ENCODE results near the gene FGF4. TPM values are rescaled to one million over a fixed set of nuclear protein-coding genes. Genes with fewer than 3 reads are reported as not detected.

The FGF4 gene
- not detected for total RNA-seq
- 0 reads per million in 2 donors for total RNA-seq

- no peak within 1 kb of the TSS for H3K4me3 Mint-ChIP-seq
- H3K27ac Mint-ChIP-seq, result no peak within 1 kb of the TSS
- peaks cover 37% of the 10 kb centered on the region for H3K27me3 Mint-ChIP-seq
- no peak for ATAC-seq
- H3K9me3 ChIP-seq (ENCODE audit: control insufficient read depth, low read length, poor library complexity, severe bottlenecking), result no peaks in the 10 kb centered on the region
- DNase-seq, result no peak
- peaks cover 3% of the 10 kb centered on the region for H3K36me3 Mint-ChIP-seq (ENCODE audit: low read depth)
- H3K4me1 Mint-ChIP-seq, result peaks cover 2% of the 10 kb centered on the region
Measured at GRCh38 chr11:69775163-69775755, at the start of gene FGF4. Gene FGF4, minus strand, starts transcription at chr11:69775341. Its CDS starts 257 bp downstream, at chr11:69775084.

- Mint-ChIP-seq H3K4me3 (no peak overlapping the region), H3K27ac (no peak overlapping the region), H3K4me1 (peaks cover 7% of the 10 kb centered on the region), H3K27me3 (peaks cover 45% of the 10 kb centered on the region), H3K36me3 (ENCODE audit: low read depth) (peaks cover 3% of the 10 kb centered on the region)
- no peak for ATAC-seq
- DNase-seq, result no peak
- H3K9me3 ChIP-seq (ENCODE audit: control insufficient read depth, low read length, poor library complexity, severe bottlenecking), result no peaks in the 10 kb centered on the region
Measured at GRCh38 chr11:69823641-69824265, 48.6 kb upstream of the FGF4 start.

GRCh38 chr11:69822676-69823494 lies 47.7 kb upstream of the FGF4 start:
- Mint-ChIP-seq H3K27ac (no peak overlapping the region), H3K4me1 (peaks cover 7% of the 10 kb centered on the region), H3K36me3 (ENCODE audit: low read depth) (peaks cover 3% of the 10 kb centered on the region), H3K27me3 (peaks cover 45% of the 10 kb centered on the region), H3K4me3 (no peak overlapping the region)
- ATAC-seq (no peak), DNase-seq (no peak)
- no peaks in the 10 kb centered on the region for H3K9me3 ChIP-seq (ENCODE audit: control insufficient read depth, low read length, poor library complexity, severe bottlenecking)

GRCh38 chr11:69821511-69822040 lies 46.4 kb upstream of the FGF4 start:
- peaks cover 48% of the 10 kb centered on the region for H3K27me3 Mint-ChIP-seq
- ATAC-seq (no peak), DNase-seq (no peak)
- H3K4me1 Mint-ChIP-seq, result peaks cover 7% of the 10 kb centered on the region
- H3K27ac Mint-ChIP-seq, result no peak overlapping the region
- H3K9me3 ChIP-seq (ENCODE audit: control insufficient read depth, low read length, poor library complexity, severe bottlenecking), result no peaks in the 10 kb centered on the region
- no peak overlapping the region for H3K4me3 Mint-ChIP-seq
- H3K36me3 Mint-ChIP-seq (ENCODE audit: low read depth), result peaks cover 3% of the 10 kb centered on the region

GRCh38 chr11:69820441-69820840 lies 45.3 kb upstream of the FGF4 start:
- H3K9me3 ChIP-seq (ENCODE audit: control insufficient read depth, low read length, poor library complexity, severe bottlenecking), result no peaks in the 10 kb centered on the region
- ATAC-seq (no peak), DNase-seq (no peak)
- H3K36me3 Mint-ChIP-seq (ENCODE audit: low read depth), result peaks cover 3% of the 10 kb centered on the region
- no peak overlapping the region for H3K27ac Mint-ChIP-seq
- peaks cover 7% of the 10 kb centered on the region for H3K4me1 Mint-ChIP-seq
- H3K4me3 Mint-ChIP-seq, result no peak overlapping the region
- H3K27me3 Mint-ChIP-seq, result peaks cover 48% of the 10 kb centered on the region

GRCh38 chr11:69819541-69820070 lies 44.5 kb upstream of the FGF4 start:
- DNase-seq (no peak), ATAC-seq (no peak)
- H3K9me3 ChIP-seq (ENCODE audit: control insufficient read depth, low read length, poor library complexity, severe bottlenecking), result no peaks in the 10 kb centered on the region
- no peak overlapping the region for H3K27ac Mint-ChIP-seq
- H3K36me3 Mint-ChIP-seq (ENCODE audit: low read depth), result peaks cover 3% of the 10 kb centered on the region
- peaks cover 48% of the 10 kb centered on the region for H3K27me3 Mint-ChIP-seq
- H3K4me1 Mint-ChIP-seq, result peaks cover 7% of the 10 kb centered on the region
- no peak overlapping the region for H3K4me3 Mint-ChIP-seq

- Mint-ChIP-seq H3K4me3 (no peak within 1 kb of the TSS), H3K27me3 (peaks cover 56% of the 10 kb centered on the region), H3K27ac (no peak within 1 kb of the TSS), H3K36me3 (ENCODE audit: low read depth) (peaks cover 8% of the 10 kb centered on the region), H3K4me1 (peaks cover 7% of the 10 kb centered on the region)
- no peak for ATAC-seq
- no peak for DNase-seq
- no peaks in the 10 kb centered on the region for H3K9me3 ChIP-seq (ENCODE audit: control insufficient read depth, low read length, poor library complexity, severe bottlenecking)
Measured at GRCh38 chr11:69818603-69819441, 43.7 kb upstream of the FGF4 start, which contains the start of gene FGF3. Gene FGF3, minus strand, starts transcription at chr11:69819416. Its CDS starts 483 bp downstream, at chr11:69818933.

GRCh38 chr11:69818231-69818602 lies 43.1 kb upstream of the FGF4 start:
- ATAC-seq, result no peak
- peaks cover 7% of the 10 kb centered on the region for H3K4me1 Mint-ChIP-seq

GRCh38 chr11:69817265-69818230 lies 42.4 kb upstream of the FGF4 start:
- Mint-ChIP-seq H3K4me1 (peaks cover 7% of the 10 kb centered on the region), H3K36me3 (ENCODE audit: low read depth) (peaks cover 9% of the 10 kb centered on the region), H3K4me3 (no peak overlapping the region), H3K27me3 (peaks cover 54% of the 10 kb centered on the region), H3K27ac (no peak overlapping the region)
- DNase-seq (no peak), ATAC-seq (no peak)
- no peaks in the 10 kb centered on the region for H3K9me3 ChIP-seq (ENCODE audit: control insufficient read depth, low read length, poor library complexity, severe bottlenecking)

More at GRCh38 chr11:69818231-69818602, 43.1 kb upstream of the FGF4 start:
- Mint-ChIP-seq H3K27me3 (peaks cover 54% of the 10 kb centered on the region), H3K4me3 (no peak overlapping the region), H3K36me3 (ENCODE audit: low read depth) (peaks cover 9% of the 10 kb centered on the region), H3K27ac (no peak overlapping the region)
- no peak for DNase-seq
- H3K9me3 ChIP-seq (ENCODE audit: control insufficient read depth, low read length, poor library complexity, severe bottlenecking), result no peaks in the 10 kb centered on the region

- Mint-ChIP-seq H3K36me3 (ENCODE audit: low read depth) (peaks cover 9% of the 10 kb centered on the region), H3K4me1 (peaks cover 4% of the 10 kb centered on the region), H3K27ac (no peak overlapping the region), H3K4me3 (no peak overlapping the region), H3K27me3 (peaks cover 47% of the 10 kb centered on the region)
- no peak for ATAC-seq
- H3K9me3 ChIP-seq (ENCODE audit: control insufficient read depth, low read length, poor library complexity, severe bottlenecking), result no peaks in the 10 kb centered on the region
- no peak for DNase-seq
Measured at GRCh38 chr11:69816671-69817070, 41.5 kb upstream of the FGF4 start.

GRCh38 chr11:69815973-69816372 lies 40.8 kb upstream of the FGF4 start:
- H3K27me3 Mint-ChIP-seq, result peaks cover 48% of the 10 kb centered on the region
- H3K9me3 ChIP-seq (ENCODE audit: control insufficient read depth, low read length, poor library complexity, severe bottlenecking), result no peaks in the 10 kb centered on the region
- no peak overlapping the region for H3K4me3 Mint-ChIP-seq
- no peak for DNase-seq
- H3K36me3 Mint-ChIP-seq (ENCODE audit: low read depth), result peaks cover 9% of the 10 kb centered on the region
- ATAC-seq, result no peak
- peaks cover 4% of the 10 kb centered on the region for H3K4me1 Mint-ChIP-seq
- no peak overlapping the region for H3K27ac Mint-ChIP-seq

All from T-helper 17 cell (primary cell).